Tibial nerve (tissue), 4 donors: ENCODE measurements around the gene KBTBD4. TPM values are rescaled to one million over a fixed set of nuclear protein-coding genes. Genes with fewer than 3 reads are reported as not detected.

Source experiments
- DNase-seq, 2 donors: peaks; one replicate each; pipeline ENCODE4 v3.0.0-alpha.2; 2019; ENCODE audit warnings: low spot score in 2 of 2
- H3K27ac ChIP-seq, 4 donors: fragments of 200-600 bp; sonication (generic) in 3 of 4; one replicate each; pipeline ENCODE4 v1.5.1; 2017 to 2019; ENCODE audit warnings: mild to moderate bottlenecking in 1 of 4
- H3K27me3 ChIP-seq, 2 donors: fragments of 200-600 bp; sonication (generic) in 1 of 2; one replicate each; pipeline versions ENCODE4 v1.5.1 to v1.6.0; 2017 to 2019
- H3K36me3 ChIP-seq, 3 donors: fragments of 200-600 bp; sonication (generic); one replicate each; pipeline ENCODE4 v1.5.1; 2018 to 2019
- H3K4me1 ChIP-seq, 4 donors: fragments of 200-600 bp; sonication (generic) in 3 of 4; one replicate each; pipeline ENCODE4 v1.5.1; 2017 to 2019
- H3K4me3 ChIP-seq, 4 donors: fragments of 200-600 bp; sonication (generic) in 3 of 4; one replicate each; pipeline ENCODE4 v1.5.1; 2017 to 2019; ENCODE audit warnings: mild to moderate bottlenecking in 1 of 4, moderate library complexity in 1 of 4
- H3K9me3 ChIP-seq, 4 donors: fragments of 200-600 bp; sonication (generic) in 3 of 4; one replicate each; pipeline ENCODE4 v1.5.1; 2017 to 2019
- CTCF ChIP-seq, 5 experiments: fragments of 200-600 bp in 3 of 5; fragments of 450-650 bp in 2 of 5; sonication (generic) in 3 of 5; IDR thresholded peaks; one replicate each; pipeline ENCODE4 v1.5.1; 2016 to 2019; ENCODE audit warnings: antibody characterized with exemption in 5 of 5, mild to moderate bottlenecking in 3 of 5, moderate library complexity in 2 of 5
- EP300 ChIP-seq, 2 donors: sonication (generic); formaldehyde crosslinking; IDR thresholded peaks; one replicate each; pipeline ENCODE4 v1.6.1; 2017; ENCODE audit warnings: antibody characterized with exemption in 2 of 2, mild to moderate bottlenecking in 1 of 2
- POLR2A ChIP-seq, 2 donors: fragments of 450-650 bp; IDR thresholded peaks; one replicate each; pipeline ENCODE4 v1.6.1; 2017; ENCODE audit warnings: antibody characterized with exemption in 2 of 2, mild to moderate bottlenecking in 2 of 2, moderate library complexity in 2 of 2
- WGBS, 2 donors: methylation state at CpG; one replicate each; pipeline ENCODE4 v1.1.5; 2018; 5-methylcytosine and 5-hydroxymethylcytosine counted together
- total RNA-seq, 4 donors: library from RNA; depleted of rRNA; stranded (reverse); fragments of >200 nt; gene quantifications; one replicate each; pipeline ENCODE4 v1.1.0, GENCODE V29; 2016

KBTBD4 gene
- total RNA-seq, 4 donors from 2014 or later: 18.0 to 20.8 (median 19.5) TPM

GRCh38 chr11:47587723-47588326, 9.1 kb upstream of the KBTBD4 start:
- Histone ChIP-seq H3K4me1 (peaks cover 0 to 49% (median 2%) of the 10 kb centered on the region in 4 donors), H3K36me3 (peaks cover 0 to 32% (median 9%) of the 10 kb centered on the region in 3 donors), H3K9me3 (no peaks in the 10 kb centered on the region), H3K4me3 (peak overlapping the region in 1 of 4 donors; percentile 28), H3K27me3 (peaks cover 0 to 5% of the 10 kb centered on the region in 2 donors), H3K27ac (peak overlapping the region in 2 of 4 donors; percentile 63 to 77)
- DNase-seq: peak; percentile 43 to 54
- TF ChIP-seq POLR2A (IDR thresholded peaks at IDR 0.05) (no peak), CTCF (IDR thresholded peaks at IDR 0.05) (no peak), EP300 (IDR thresholded peaks at IDR 0.05) (no peak)
- 49 to 60% methylated on average over 9 to 14 of the region's 14 CpGs for WGBS, 2 donors

DNA sequence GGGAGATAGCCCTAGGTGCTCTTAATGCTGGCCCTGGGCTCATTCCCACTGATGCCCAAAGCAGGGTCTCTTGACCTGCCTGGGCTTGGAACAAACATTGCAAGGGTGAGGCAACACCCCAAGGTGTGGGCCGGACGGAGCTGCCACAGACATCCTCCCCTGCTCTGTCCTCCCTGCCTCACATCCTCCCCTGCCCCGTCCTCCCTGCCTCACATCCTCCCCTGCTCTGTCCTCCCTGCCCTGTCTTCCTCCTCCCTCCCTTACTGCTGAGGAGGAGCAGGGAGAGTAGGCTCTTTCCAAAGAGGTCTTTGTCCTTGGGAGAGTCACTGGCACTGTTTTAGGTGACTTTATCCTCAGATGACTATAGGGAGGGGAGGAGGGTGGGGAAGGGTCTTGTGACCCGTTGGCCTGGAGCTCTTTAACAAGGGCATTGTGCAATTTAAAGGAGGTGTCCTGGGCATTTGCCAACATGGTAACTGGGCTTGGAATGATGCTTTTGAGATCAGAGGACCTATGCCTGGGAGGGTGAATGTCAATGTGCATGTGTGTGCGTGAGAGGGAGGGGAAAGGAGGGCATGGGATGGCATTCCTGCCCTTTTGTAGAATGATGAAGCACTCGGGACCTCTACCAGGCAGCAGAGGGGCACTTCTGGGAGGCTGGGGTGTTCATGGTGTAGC, 8.4 kb upstream of the KBTBD4 start:
- 45 to 53% methylated on average over 6 of the region's 6 CpGs for WGBS, 2 donors
- no peak for TF ChIP-seq CTCF (IDR thresholded peaks at IDR 0.05)
- H3K9me3 ChIP-seq: no peaks in the 10 kb centered on the region
- DNase-seq: no peak
- H3K4me3 ChIP-seq: peak overlapping the region in 1 of 4 donors; percentile 4
- peak overlapping the region in 2 of 4 donors; percentile 63 to 77 for H3K27ac ChIP-seq
- H3K4me1 ChIP-seq: peaks cover 0 to 45% (median 2%) of the 10 kb centered on the region in 4 donors
- peaks cover 0 to 39% (median 9%) of the 10 kb centered on the region in 3 donors for H3K36me3 ChIP-seq
- no peaks in the 10 kb centered on the region for H3K27me3 ChIP-seq

GRCh38 chr11:47586098-47586855, 7.5 kb upstream of the KBTBD4 start, which contains the start of gene FAM180B:
Gene FAM180B (plus strand): TSS chr11:47586678. CDS start chr11:47586769, 91 bp downstream.
- peak within 1 kb of the TSS in 1 of 4 donors; percentile 4 for H3K4me3 ChIP-seq
- no peak for TF ChIP-seq CTCF (IDR thresholded peaks at IDR 0.05)
- TF ChIP-seq POLR2A (IDR thresholded peaks at IDR 0.05): no peak
- TF ChIP-seq EP300 (IDR thresholded peaks at IDR 0.05): peak in 1 of 2 donors; percentile 9
- H3K36me3 ChIP-seq: peaks cover 0 to 48% (median 9%) of the 10 kb centered on the region in 3 donors
- H3K4me1 ChIP-seq: peaks cover 0 to 45% (median 2%) of the 10 kb centered on the region in 4 donors
- peak within 1 kb of the TSS in 2 of 4 donors; percentile 63 to 77 for H3K27ac ChIP-seq
- no peaks in the 10 kb centered on the region for H3K27me3 ChIP-seq
- DNase-seq: peak in 1 of 2 donors; percentile 40
- 60% methylated on average over 11 to 12 of the region's 12 CpGs for WGBS, 2 donors
- H3K9me3 ChIP-seq: no peaks in the 10 kb centered on the region

GRCh38 chr11:47583844-47584243, 5.1 kb upstream of the KBTBD4 start:
- no peak for DNase-seq
- 79 to 81% methylated on average over 5 of the region's 5 CpGs for WGBS, 2 donors
- no peak overlapping the region for H3K4me3 ChIP-seq
- no peaks in the 10 kb centered on the region for H3K27me3 ChIP-seq
- peaks cover 0 to 60% (median 9%) of the 10 kb centered on the region in 3 donors for H3K36me3 ChIP-seq
- no peaks in the 10 kb centered on the region for H3K9me3 ChIP-seq
- TF ChIP-seq CTCF (IDR thresholded peaks at IDR 0.05): no peak
- no peak for TF ChIP-seq POLR2A (IDR thresholded peaks at IDR 0.05)
- no peak for TF ChIP-seq EP300 (IDR thresholded peaks at IDR 0.05)
- H3K4me1 ChIP-seq: peaks cover 0 to 49% (median 14%) of the 10 kb centered on the region in 4 donors
- H3K27ac ChIP-seq: no peak overlapping the region
